ENCODE data around the gene PODN.

Gene PODN

GRCh38 chr1:53112861-53113260, 50.8 kb downstream of the PODN start:
- in situ Hi-C loops (cut with MboI; ENCODE audit: low sequenced_read_pairs) = no loop called here

GRCh38 chr1:53114090-53114489, 52.1 kb downstream of the PODN start:
- in situ Hi-C loops (cut with MboI; ENCODE audit: low sequenced_read_pairs) = no loop called here

GRCh38 chr1:53114581-53115400, 52.8 kb downstream of the PODN start:
- in situ Hi-C loops (cut with MboI; ENCODE audit: low sequenced_read_pairs) = no loop called here

- in situ Hi-C loops (cut with MboI; ENCODE audit: low sequenced_read_pairs) = no loop called here
Observed at GRCh38 chr1:53115403-53116306, 53.6 kb downstream of the PODN start.

GRCh38 chr1:53116307-53116810, 54.3 kb downstream of the PODN start:
- in situ Hi-C loops (cut with MboI; ENCODE audit: low sequenced_read_pairs) = no loop called here

- in situ Hi-C loops (cut with MboI; ENCODE audit: low sequenced_read_pairs) = no loop called here
Observed at GRCh38 chr1:53116933-53117600, 55.1 kb downstream of the PODN start.

GRCh38 chr1:53117836-53118235, 55.8 kb downstream of the PODN start:
- in situ Hi-C loops (cut with MboI; ENCODE audit: low sequenced_read_pairs) = no loop called here

- in situ Hi-C loops (cut with MboI; ENCODE audit: low sequenced_read_pairs) = no loop called here
Observed at GRCh38 chr1:53120659-53121058, 58.6 kb downstream of the PODN start.

GRCh38 chr1:53121319-53122172, 59.5 kb downstream of the PODN start:
- in situ Hi-C loops (cut with MboI; ENCODE audit: low sequenced_read_pairs) = no loop called here

GRCh38 chr1:53122201-53122885, 60.3 kb downstream of the PODN start:
- in situ Hi-C loops (cut with MboI; ENCODE audit: low sequenced_read_pairs) = no loop called here

GRCh38 chr1:53122961-53123413, 61.0 kb downstream of the PODN start:
- in situ Hi-C loops (cut with MboI; ENCODE audit: low sequenced_read_pairs) = no loop called here

GRCh38 chr1:53123453-53124140, 61.6 kb downstream of the PODN start:
- in situ Hi-C loops (cut with MboI; ENCODE audit: low sequenced_read_pairs) = no loop called here

GRCh38 chr1:53125122-53125521, 63.1 kb downstream of the PODN start:
- in situ Hi-C loops (cut with MboI; ENCODE audit: low sequenced_read_pairs) = no loop called here

GRCh38 chr1:53125623-53126360, 63.8 kb downstream of the PODN start:
- in situ Hi-C loops (cut with MboI; ENCODE audit: low sequenced_read_pairs) = no loop called here

GRCh38 chr1:53126495-53126894, 64.5 kb downstream of the PODN start:
- in situ Hi-C loops (cut with MboI; ENCODE audit: low sequenced_read_pairs) = no loop called here

- in situ Hi-C loops (cut with MboI; ENCODE audit: low sequenced_read_pairs) = no loop called here
Observed at GRCh38 chr1:53127546-53127945, 65.5 kb downstream of the PODN start.

- in situ Hi-C loops (cut with MboI; ENCODE audit: low sequenced_read_pairs) = no loop called here
Observed at GRCh38 chr1:53128401-53128800, 66.4 kb downstream of the PODN start.

GRCh38 chr1:53129891-53130597, 68.0 kb downstream of the PODN start:
- in situ Hi-C loops (cut with MboI; ENCODE audit: low sequenced_read_pairs) = no loop called here
